NCI-H345 treated with DMSO at 0.1 percent for 48 hours (cell line): ENCODE measurements around the gene NAXD.
"Not testable (repeated sequence)": the region's sequence is repeated elsewhere in the genome, so short reads cannot be mapped to it uniquely, and the experiment has no call there.

ENCODE experiments used
- DNase-seq: peaks from one replicate; lab custom pipeline; 2025; ENCODE audit not compliant: unreplicated experiment; lab: John Stamatoyannopoulos, UW

NAXD gene

DNA sequence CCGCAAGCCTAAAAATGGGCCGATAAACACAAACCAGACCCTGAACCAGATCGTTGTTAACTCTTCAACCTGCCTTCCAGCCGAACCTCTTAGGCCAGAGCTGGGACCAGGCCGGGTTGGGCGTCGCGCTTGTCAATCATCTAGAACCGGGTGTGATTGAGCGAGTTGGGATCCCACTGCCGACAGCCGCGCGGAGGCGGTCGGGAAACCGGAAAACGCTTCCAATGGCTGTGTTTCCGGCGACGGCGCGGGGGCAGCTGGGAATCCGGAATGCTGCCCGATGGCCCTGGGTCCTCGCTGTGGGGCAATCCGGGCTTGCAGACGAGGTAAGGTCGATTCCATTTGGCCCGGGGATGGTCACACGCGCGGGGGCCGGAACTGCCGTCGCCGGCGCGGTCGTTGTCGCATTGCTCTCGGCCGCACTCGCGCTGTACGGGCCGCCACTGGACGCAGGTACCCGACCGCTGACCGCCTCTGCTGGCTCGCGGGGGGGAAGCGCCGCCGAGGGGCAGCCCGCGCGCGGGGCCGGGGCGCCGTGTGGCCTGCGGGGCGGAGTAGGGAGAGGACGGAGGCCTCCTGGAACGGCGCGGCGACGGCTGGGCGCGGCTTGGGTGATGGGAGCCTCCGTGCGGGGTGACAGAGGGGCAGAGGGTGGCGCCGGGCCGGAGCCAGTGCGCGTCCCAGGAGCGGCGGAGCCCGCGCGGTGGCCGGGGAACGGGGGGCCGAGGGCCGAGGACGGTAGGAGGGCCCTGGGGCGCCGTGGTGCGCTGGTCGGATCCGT is at the start of gene NAXD:
TSS of gene NAXD (plus strand) at position 224 of the 781 bp plus-strand sequence. CDS start at position 281, 57 bp downstream.
- peak; percentile 80 for DNase-seq

- DNase-seq: no peak
These were observed 49.2 kb upstream of the NAXD start for GRCh38 chr13:110566171-110566570.

- no peak for DNase-seq
These were observed 46.7 kb upstream of the NAXD start for GRCh38 chr13:110568612-110569011.

GRCh38 chr13:110569962-110570361 is 45.4 kb upstream of the NAXD start:
- not testable (repeated sequence) for DNase-seq

DNA sequence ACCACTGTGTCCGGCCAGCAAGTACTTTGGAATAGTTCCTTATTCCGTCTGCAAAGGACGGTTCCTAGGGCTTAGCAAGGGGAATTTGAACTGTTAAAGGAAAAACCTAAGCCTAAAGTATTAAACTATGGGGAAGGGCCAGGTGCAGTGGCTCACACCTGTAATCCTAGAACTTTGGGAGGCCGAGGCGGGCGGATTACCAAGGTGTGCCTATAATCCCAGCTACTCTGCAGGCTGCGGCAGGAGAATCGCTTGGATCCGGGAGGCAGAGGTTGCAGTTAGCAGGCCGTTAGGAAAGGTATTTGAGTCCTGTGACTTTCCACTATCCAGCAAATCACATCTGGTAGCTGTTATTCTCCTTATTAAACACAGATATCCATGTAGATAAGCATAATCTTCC is 44.5 kb upstream of the NAXD start:
- no peak for DNase-seq

GRCh38 chr13:110571896-110572777 is 43.2 kb upstream of the NAXD start:
- DNase-seq: no peak

DNA sequence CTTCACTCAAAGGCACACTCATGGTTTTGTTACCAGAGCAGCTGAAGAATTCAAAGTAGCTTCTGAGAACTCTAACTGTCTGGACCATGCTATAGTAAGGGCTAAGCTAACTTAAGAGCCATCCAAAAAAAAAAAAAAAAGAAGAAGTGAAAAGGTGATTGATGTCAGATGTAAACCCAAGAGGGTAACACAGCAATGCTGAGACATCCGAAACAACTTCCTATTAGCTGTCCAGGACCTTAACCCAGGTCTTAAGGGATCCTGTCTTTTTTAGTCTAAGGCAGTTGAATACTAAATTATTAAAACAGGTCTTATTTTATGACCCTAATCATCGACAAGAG is 42.6 kb upstream of the NAXD start:
- DNase-seq: no peak

GRCh38 chr13:110574161-110574560 is 41.2 kb upstream of the NAXD start:
- no peak for DNase-seq

- DNase-seq: no peak
These were observed 39.8 kb upstream of the NAXD start for GRCh38 chr13:110575322-110576069.

DNA sequence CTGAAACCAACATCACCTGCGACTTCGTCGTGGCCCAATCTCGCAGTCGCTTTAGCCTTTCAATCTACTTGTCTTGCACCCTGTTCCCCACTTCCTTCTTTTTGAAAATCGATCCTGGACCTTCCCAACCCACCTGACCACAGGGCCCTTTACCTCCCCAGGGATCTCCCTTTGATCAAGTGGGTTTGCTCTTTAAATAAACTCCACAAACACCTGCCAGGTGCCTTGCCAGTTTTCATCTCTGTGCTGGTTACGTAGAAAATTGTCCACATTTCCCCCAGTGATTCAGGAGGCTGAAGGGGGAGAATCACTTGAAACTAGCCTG is 39.3 kb upstream of the NAXD start:
- DNase-seq: no peak

GRCh38 chr13:110576736-110577476 is 38.4 kb upstream of the NAXD start:
- no peak for DNase-seq

- DNase-seq: no peak
These were observed 37.0 kb upstream of the NAXD start for GRCh38 chr13:110578363-110578762.

GRCh38 chr13:110580800-110581199 is 34.5 kb upstream of the NAXD start:
- DNase-seq: no peak

- no peak for DNase-seq
These were observed 33.7 kb upstream of the NAXD start for GRCh38 chr13:110581506-110582185.

DNA sequence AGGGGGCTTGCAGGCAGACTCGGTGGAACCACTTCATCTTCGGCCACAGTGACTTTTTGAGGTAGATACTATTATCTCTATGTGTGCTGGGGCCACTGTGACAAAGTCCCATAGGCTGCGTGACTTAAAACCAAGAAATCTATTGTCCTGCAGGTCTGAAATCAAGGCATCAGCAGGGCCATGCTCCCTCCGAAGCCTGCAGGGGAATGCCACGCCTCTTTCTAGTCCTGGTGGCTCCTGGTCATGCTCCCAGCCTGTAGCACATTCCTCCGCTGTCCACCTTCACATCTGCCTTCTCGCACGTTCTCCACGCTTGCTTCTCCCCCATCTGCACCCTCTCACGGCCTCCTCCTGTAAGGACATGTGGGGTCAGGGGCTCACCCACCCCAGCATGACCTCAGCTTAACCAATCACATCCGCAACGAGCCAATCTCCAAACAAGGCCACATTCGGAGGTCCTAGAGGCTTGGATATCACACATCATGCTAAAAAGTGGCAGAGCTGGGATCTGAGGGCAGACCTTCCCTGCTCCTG is 32.9 kb upstream of the NAXD start:
- DNase-seq: no peak

GRCh38 chr13:110583178-110583865 is 32.0 kb upstream of the NAXD start:
- no peak for DNase-seq

GRCh38 chr13:110589793-110590390 is 25.5 kb upstream of the NAXD start:
- DNase-seq: no peak

GRCh38 chr13:110590577-110590976 is 24.8 kb upstream of the NAXD start:
- DNase-seq: no peak

DNA sequence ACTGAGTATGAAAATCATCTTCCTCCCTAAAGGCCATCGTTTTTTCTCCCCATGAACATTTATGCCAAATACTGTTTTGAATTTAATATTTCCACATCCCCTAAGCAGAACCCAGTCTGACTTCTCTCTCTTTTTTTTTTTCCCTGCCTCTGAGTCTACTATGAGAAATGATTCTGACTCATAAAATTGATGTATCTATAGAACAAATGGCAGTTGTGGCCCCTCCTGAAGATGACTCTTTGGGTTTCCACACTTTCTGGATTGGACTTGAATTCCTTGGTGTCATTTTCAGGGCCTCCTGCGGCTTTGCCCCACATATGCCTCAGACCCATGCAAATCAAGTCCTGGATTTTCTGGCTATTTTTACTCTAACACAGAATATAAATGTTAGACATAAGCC is 22.7 kb upstream of the NAXD start:
- no peak for DNase-seq
